Adrenal gland (tissue), 19 donors: ENCODE results near the gene ABCC4. TPM values are rescaled to one million over a fixed set of nuclear protein-coding genes. Genes with fewer than 3 reads are reported as not detected.

Source experiments
- DNase-seq, 7 donors: peaks; one replicate each; pipeline ENCODE4 v3.0.0-alpha.2; 2019 to 2020
- H3K27ac ChIP-seq, 5 donors: fragments of 200-600 bp; sonication (generic) in 4 of 5; 1 replicate in 3 of 5; 2 replicates in 2 of 5; pipeline versions ENCODE4 v1.5.1 to v1.8.0; 2016 to 2020; ENCODE audit warnings: mild to moderate bottlenecking in 1 of 5
- H3K27me3 ChIP-seq: fragments of 200-600 bp; 2 replicates; pipeline ENCODE4 v1.8.0; 2021
- H3K36me3 ChIP-seq, 2 donors: fragments of 200-600 bp; replicated peaks in 1 of 2; 1 replicate in 1 of 2; 2 replicates in 1 of 2; pipeline versions ENCODE4 v1.5.1 to v1.8.0; 2018 to 2022
- H3K4me1 ChIP-seq, 2 donors: fragments of 200-600 bp; replicated peaks in 1 of 2; 1 replicate in 1 of 2; 2 replicates in 1 of 2; pipeline versions ENCODE4 v1.5.1 to v1.8.0; 2018 to 2021
- H3K4me3 ChIP-seq, 4 donors: fragments of 200-600 bp; sonication (generic) in 3 of 4; one replicate each; pipeline ENCODE4 v1.5.1; 2016 to 2018
- H3K9me3 ChIP-seq, 3 donors: fragments of 200-600 bp; sonication (generic) in 1 of 3; replicated peaks in 1 of 3; 1 replicate in 2 of 3; 2 replicates in 1 of 3; pipeline versions ENCODE4 v1.5.1 to v1.8.0; 2016 to 2021
- POLR2A ChIP-seq, 2 donors: fragments of 450-650 bp; IDR thresholded peaks; one replicate each; pipeline ENCODE4 v1.6.1; 2017; ENCODE audit warnings: antibody characterized with exemption in 2 of 2, mild to moderate bottlenecking in 2 of 2, moderate library complexity in 1 of 2
- WGBS, 4 donors: extraction: QIAGEN DNeasy Blood & Tissue Kit in 2 of 4; methylation state at CpG; one replicate each; pipeline versions ENCODE4 v1.1.5 to v1.1.7; 2013 to 2017; 5-methylcytosine and 5-hydroxymethylcytosine counted together
- intact Hi-C, 2 donors: fragments of 100-400 bp; cut with DNase I; formaldehyde crosslinking; loops; one replicate each; pipeline versions ENCODE4 v1.14.1 to v1.15.0; 2022 to 2023
- long read RNA-seq, 10 donors: library from polyadenylated mRNA in 3 of 10; unstranded in 2 of 10; stranded (forward) in 1 of 10; transcript quantifications; one replicate each; pipeline ENCODE4 v2.0.0 and lab custom pipeline, GENCODE V29; 2021 to 2026
- polyA plus RNA-seq, 3 donors: library from polyadenylated mRNA; stranded (reverse); fragments of 200-250 nt in 2 of 3; fragments of 350-450 nt in 1 of 3; fragmentation: Illumina TruSeq in 1 of 3; extraction: RNeasy Lipid Tissue Mini Kit (QIAGEN cat#74804) in 1 of 3; gene quantifications; one replicate each; pipeline ENCODE4 v1.2.3, GENCODE V29; 2013 to 2014
- total RNA-seq, 9 donors: library from RNA; depleted of rRNA in 4 of 9; stranded (reverse); fragments of >200 nt in 4 of 9; fragments of 120-200 nt in 1 of 9; fragmentation: NEBNext Ultra II Directional in 1 of 9; extraction: Animal tissue kit (Norgen Biotek cat#: 25700) in 1 of 9; gene quantifications; one replicate each; pipeline versions ENCODE4 v1.1.0 to v1.2.4, GENCODE V29; 2013 to 2023
- TF ChIP-seq, protein P1 (sequence below), 6 experiments: fragments of 450-650 bp in 4 of 6; fragments of 200-600 bp in 2 of 6; sonication (generic) in 1 of 6; IDR thresholded peaks; 1 replicate in 5 of 6; 2 replicates in 1 of 6; pipeline versions ENCODE4 v1.5.1 to v1.8.0; 2016 to 2021; ENCODE audit warnings: antibody characterized with exemption in 6 of 6, mild to moderate bottlenecking in 2 of 6, moderate library complexity in 1 of 6
- donor health status: healthy with polysubstance abuse.
- donor health status: Bipolar disorder and iron deficiency.
- donor health status: DM: yes; HTN: yes; CAD: no.
- donor health status: DM: no; HTN: no; CAD: no.
- donor health status: DM: no; HTN: no; CAD: no.
- donor health status: DM: yes; HTN: yes; CAD: no.

The ABCC4 gene, protein sequence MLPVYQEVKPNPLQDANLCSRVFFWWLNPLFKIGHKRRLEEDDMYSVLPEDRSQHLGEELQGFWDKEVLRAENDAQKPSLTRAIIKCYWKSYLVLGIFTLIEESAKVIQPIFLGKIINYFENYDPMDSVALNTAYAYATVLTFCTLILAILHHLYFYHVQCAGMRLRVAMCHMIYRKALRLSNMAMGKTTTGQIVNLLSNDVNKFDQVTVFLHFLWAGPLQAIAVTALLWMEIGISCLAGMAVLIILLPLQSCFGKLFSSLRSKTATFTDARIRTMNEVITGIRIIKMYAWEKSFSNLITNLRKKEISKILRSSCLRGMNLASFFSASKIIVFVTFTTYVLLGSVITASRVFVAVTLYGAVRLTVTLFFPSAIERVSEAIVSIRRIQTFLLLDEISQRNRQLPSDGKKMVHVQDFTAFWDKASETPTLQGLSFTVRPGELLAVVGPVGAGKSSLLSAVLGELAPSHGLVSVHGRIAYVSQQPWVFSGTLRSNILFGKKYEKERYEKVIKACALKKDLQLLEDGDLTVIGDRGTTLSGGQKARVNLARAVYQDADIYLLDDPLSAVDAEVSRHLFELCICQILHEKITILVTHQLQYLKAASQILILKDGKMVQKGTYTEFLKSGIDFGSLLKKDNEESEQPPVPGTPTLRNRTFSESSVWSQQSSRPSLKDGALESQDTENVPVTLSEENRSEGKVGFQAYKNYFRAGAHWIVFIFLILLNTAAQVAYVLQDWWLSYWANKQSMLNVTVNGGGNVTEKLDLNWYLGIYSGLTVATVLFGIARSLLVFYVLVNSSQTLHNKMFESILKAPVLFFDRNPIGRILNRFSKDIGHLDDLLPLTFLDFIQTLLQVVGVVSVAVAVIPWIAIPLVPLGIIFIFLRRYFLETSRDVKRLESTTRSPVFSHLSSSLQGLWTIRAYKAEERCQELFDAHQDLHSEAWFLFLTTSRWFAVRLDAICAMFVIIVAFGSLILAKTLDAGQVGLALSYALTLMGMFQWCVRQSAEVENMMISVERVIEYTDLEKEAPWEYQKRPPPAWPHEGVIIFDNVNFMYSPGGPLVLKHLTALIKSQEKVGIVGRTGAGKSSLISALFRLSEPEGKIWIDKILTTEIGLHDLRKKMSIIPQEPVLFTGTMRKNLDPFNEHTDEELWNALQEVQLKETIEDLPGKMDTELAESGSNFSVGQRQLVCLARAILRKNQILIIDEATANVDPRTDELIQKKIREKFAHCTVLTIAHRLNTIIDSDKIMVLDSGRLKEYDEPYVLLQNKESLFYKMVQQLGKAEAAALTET (N-terminal part only)
- total RNA-seq (1 to 10 TPM; 1.5 to 6.6 (median 4.0) TPM), polyA plus RNA-seq (1 to 10 TPM in 1 of 3 donors, under 1 TPM in 2; 0.56 to 2.1 (median 0.57) TPM)
- long read RNA-seq, donor 1, result 0 reads
- long read RNA-seq, donor 2, result 0 reads
- long read RNA-seq, donor 3, result 0 reads
- long read RNA-seq, donor 4, partial matches to known transcripts, result 0 of 1 reads
- long read RNA-seq, donor 4, other reads (novel, unspliced or antisense), result 1 of 1 reads
- long read RNA-seq, donor 5, full-length matches to known transcripts, result 3 of 8 reads
- long read RNA-seq, donor 5, partial matches to known transcripts, result 1 of 8 reads
- long read RNA-seq, donor 5, other reads (novel, unspliced or antisense), result 4 of 8 reads
- long read RNA-seq, donor 6, result 0 reads
- long read RNA-seq, donor 7, result 0 reads
- long read RNA-seq, donor 8, result 0 reads
- long read RNA-seq, donor 9, result 0 reads
- long read RNA-seq, donor 10, result 0 reads

DNA sequence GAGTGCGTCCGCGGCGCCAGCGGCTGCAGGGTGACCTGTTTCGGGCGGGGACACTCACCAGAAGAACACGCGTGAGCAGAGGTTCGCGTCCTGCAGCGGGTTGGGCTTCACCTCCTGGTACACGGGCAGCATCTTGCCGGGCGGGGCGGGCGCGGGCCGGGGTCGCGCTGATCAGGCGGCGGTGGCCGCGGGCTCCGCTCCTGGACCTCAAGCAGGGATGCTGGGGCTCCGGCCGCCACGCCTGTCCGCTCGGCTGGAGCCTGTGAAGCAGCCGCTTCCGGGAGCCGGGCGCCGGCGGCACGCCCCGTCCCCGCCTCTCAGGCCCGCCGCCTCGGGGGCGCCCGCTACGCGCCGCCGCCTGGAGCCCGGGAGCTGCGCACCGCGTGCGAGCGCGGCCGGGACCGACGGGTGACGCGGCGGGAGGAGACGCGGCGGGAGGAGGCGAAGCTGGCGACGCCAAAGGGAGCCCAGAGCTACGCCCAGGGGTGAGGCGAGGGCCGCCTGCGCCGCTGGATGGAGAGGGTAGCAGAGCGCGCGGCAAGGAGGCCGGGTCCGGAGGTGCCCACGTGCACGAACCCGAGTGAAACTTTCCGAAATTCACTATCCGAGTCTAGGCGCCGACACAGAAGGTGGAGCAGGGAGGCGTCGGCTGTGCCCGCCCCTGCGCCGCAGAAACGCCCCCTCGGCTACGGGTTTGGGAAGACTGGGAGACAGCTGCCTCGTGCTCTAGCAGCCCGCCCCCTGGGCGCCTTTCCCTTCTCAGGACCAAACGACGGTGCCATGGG is at the start of gene ABCC4:
TSS of gene ABCC4 (minus strand) at position 269 of the 785 bp plus-strand sequence. CDS start at position 132, 137 bp downstream.
- H3K27ac ChIP-seq, result peak within 1 kb of the TSS in 3 of 5 donors; percentile 4 to 59 (median 38)
- TF ChIP-seq, protein P1, sequence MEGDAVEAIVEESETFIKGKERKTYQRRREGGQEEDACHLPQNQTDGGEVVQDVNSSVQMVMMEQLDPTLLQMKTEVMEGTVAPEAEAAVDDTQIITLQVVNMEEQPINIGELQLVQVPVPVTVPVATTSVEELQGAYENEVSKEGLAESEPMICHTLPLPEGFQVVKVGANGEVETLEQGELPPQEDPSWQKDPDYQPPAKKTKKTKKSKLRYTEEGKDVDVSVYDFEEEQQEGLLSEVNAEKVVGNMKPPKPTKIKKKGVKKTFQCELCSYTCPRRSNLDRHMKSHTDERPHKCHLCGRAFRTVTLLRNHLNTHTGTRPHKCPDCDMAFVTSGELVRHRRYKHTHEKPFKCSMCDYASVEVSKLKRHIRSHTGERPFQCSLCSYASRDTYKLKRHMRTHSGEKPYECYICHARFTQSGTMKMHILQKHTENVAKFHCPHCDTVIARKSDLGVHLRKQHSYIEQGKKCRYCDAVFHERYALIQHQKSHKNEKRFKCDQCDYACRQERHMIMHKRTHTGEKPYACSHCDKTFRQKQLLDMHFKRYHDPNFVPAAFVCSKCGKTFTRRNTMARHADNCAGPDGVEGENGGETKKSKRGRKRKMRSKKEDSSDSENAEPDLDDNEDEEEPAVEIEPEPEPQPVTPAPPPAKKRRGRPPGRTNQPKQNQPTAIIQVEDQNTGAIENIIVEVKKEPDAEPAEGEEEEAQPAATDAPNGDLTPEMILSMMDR (IDR thresholded peaks at IDR 0.05), result peak in 1 of 6 experiments; percentile 4
- peak in 1 of 2 donors; percentile 29 for TF ChIP-seq POLR2A (IDR thresholded peaks at IDR 0.05)
- peak within 1 kb of the TSS in 3 of 4 donors; percentile 11 to 58 (median 32) for H3K4me3 ChIP-seq
- no peaks in the 10 kb centered on the region for H3K9me3 ChIP-seq
- DNase-seq, result peak; percentile 33 to 62 (median 52)
- no peaks in the 10 kb centered on the region for H3K36me3 ChIP-seq
- intact Hi-C loops, result no loop called here
- 0 to 1% (median 1%) methylated on average over 21 to 98 of the region's 98 CpGs for WGBS, 4 donors
- peaks cover 0 to 7% of the 10 kb centered on the region in 2 donors for H3K4me1 ChIP-seq
- no peaks in the 10 kb centered on the region for H3K27me3 ChIP-seq

DNA sequence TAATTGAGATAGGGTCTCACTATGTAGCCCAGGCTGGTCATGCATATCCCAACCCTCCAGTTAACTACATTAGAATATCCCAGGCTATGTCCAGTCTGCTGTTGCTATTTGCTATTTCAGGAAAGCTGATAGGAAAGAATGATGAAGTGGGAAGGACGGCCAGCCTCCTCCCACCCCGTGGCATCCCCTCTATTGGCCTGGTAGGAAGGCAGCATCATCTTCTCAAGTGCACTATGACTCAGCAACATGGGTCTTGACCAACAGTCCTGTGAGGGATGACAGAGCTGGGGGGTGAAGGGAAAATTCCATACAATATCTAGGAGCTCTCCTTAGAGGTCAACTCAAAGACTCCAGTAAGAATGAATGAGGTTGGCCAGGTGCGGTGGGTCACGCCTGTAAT is 48.0 kb upstream of the ABCC4 start:
- no peak for DNase-seq
- TF ChIP-seq, protein P1 (IDR thresholded peaks at IDR 0.05), result no peak
- no peak for TF ChIP-seq POLR2A (IDR thresholded peaks at IDR 0.05)
- 56 to 74% (median 58%) methylated on average over 4 of the region's 4 CpGs for WGBS, 4 donors
- Histone ChIP-seq H3K4me1 (no peaks in the 10 kb centered on the region), H3K27ac (no peak overlapping the region), H3K4me3 (no peak overlapping the region), H3K36me3 (no peaks in the 10 kb centered on the region), H3K9me3 (no peaks in the 10 kb centered on the region), H3K27me3 (no peaks in the 10 kb centered on the region)
- intact Hi-C loops, result no loop called here

DNA sequence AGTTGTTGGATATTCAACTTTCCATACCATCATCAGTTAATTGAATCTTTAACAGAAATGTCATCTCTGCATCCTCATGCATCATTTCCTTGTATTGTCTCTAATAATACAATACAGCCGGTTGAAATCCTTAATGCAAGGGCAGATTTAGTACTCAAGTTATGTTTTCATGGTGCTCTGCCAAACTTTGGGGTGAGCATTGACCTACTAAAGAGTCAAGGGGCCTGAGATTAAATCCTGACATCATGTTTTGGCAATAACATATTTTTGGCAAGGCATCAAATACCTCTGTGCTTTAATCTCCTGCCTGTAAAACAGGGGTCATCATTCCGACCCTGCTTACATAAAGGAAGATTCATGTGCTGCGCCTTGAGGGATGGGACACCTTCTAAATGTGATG is 42.7 kb upstream of the ABCC4 start:
- WGBS, 4 donors, result 40 to 45% (median 42%) methylated on average over 3 of the region's 3 CpGs
- H3K36me3 ChIP-seq, result no peaks in the 10 kb centered on the region
- no peak overlapping the region for H3K4me3 ChIP-seq
- TF ChIP-seq, protein P1 (IDR thresholded peaks at IDR 0.05), result no peak
- no peak for TF ChIP-seq POLR2A (IDR thresholded peaks at IDR 0.05)
- intact Hi-C loops, result no loop called here
- no peak for DNase-seq
- H3K4me1 ChIP-seq, result no peaks in the 10 kb centered on the region
- no peaks in the 10 kb centered on the region for H3K27me3 ChIP-seq
- no peak overlapping the region for H3K27ac ChIP-seq
- H3K9me3 ChIP-seq, result no peaks in the 10 kb centered on the region
